ENCODE results near the gene CISD3.
"Not testable (repeated sequence)": the region's sequence is repeated elsewhere in the genome, so short reads cannot be mapped to it uniquely, and the experiment has no call there.

CISD3 gene

GRCh38 chr17:38707678-38708351 is 22.3 kb upstream of the CISD3 start:
- no peak for DNase-seq (ENCODE audit: low read depth in 2 of 2)

- no peak for DNase-seq (ENCODE audit: low read depth in 2 of 2)
Measured at GRCh38 chr17:38709104-38709820, 20.9 kb upstream of the CISD3 start.

- no peak for DNase-seq (ENCODE audit: low read depth in 2 of 2)
Measured at GRCh38 chr17:38709864-38710603, 20.1 kb upstream of the CISD3 start.

GRCh38 chr17:38710604-38710962 is 19.6 kb upstream of the CISD3 start:
- DNase-seq (ENCODE audit: low read depth in 2 of 2), result no peak

- no peak for DNase-seq (ENCODE audit: low read depth in 2 of 2)
Measured at GRCh38 chr17:38710985-38711384, 19.2 kb upstream of the CISD3 start.

GRCh38 chr17:38711792-38712571 is 18.2 kb upstream of the CISD3 start:
- DNase-seq (ENCODE audit: low read depth in 2 of 2), result no peak

GRCh38 chr17:38712593-38712992 is 17.5 kb upstream of the CISD3 start:
- DNase-seq (ENCODE audit: low read depth in 2 of 2), result no peak

- DNase-seq (ENCODE audit: low read depth in 2 of 2), result no peak
Measured at GRCh38 chr17:38713456-38714075, 16.6 kb upstream of the CISD3 start.

GRCh38 chr17:38715216-38715943 is 14.8 kb upstream of the CISD3 start:
- DNase-seq (ENCODE audit: low read depth in 2 of 2), result no peak

- DNase-seq (ENCODE audit: low read depth in 2 of 2), result no peak
Measured at GRCh38 chr17:38716368-38717005, 13.7 kb upstream of the CISD3 start.

GRCh38 chr17:38717139-38717745 is 12.9 kb upstream of the CISD3 start:
- no peak for DNase-seq (ENCODE audit: low read depth in 2 of 2)

- DNase-seq (ENCODE audit: low read depth in 2 of 2), result no peak
Measured at GRCh38 chr17:38719289-38719942, 10.7 kb upstream of the CISD3 start.

- no peak for DNase-seq (ENCODE audit: low read depth in 2 of 2)
Measured at GRCh38 chr17:38719943-38720641, 10.0 kb upstream of the CISD3 start.

GRCh38 chr17:38720941-38721340 is 9.2 kb upstream of the CISD3 start:
- DNase-seq (ENCODE audit: low read depth in 2 of 2), result no peak

GRCh38 chr17:38721802-38722201 is 8.3 kb upstream of the CISD3 start:
- no peak for DNase-seq (ENCODE audit: low read depth in 2 of 2)

- no peak for DNase-seq (ENCODE audit: low read depth in 2 of 2)
Measured at GRCh38 chr17:38724337-38724988, 5.7 kb upstream of the CISD3 start.

GRCh38 chr17:38725066-38725465 is 5.1 kb upstream of the CISD3 start:
- no peak for DNase-seq (ENCODE audit: low read depth in 2 of 2)

GRCh38 chr17:38726145-38726544 is 4.0 kb upstream of the CISD3 start:
- not testable (repeated sequence) for DNase-seq (ENCODE audit: low read depth in 2 of 2)

All from activated CD4-positive, alpha-beta T cell treated with anti-CD3 and anti-CD28 coated beads for 24 hours (primary cell).